H1 (cell line): Measurements from ENCODE around the gene GAST. TPM values are rescaled to one million over a fixed set of nuclear protein-coding genes. Genes with fewer than 3 reads are reported as not detected.
A peak's percentile ranks its signal among the peaks of the same experiment; 100 is the strongest.

ENCODE experiments used
- CTCF ChIA-PET: fragments of 300-600 bp; sonication (Branson Sonifier 250); formaldehyde crosslinking; loops from one replicate; lab custom pipeline; 2021; ENCODE audit not compliant: partially characterized antibody; lab: Charles Lee
- POLR2A ChIA-PET: fragments of 300-600 bp; sonication (Branson Sonifier 250); formaldehyde crosslinking; loops from one replicate; lab custom pipeline; 2021; ENCODE audit warnings: inconsistent platforms; ENCODE audit not compliant: partially characterized antibody; lab: Charles Lee
- DNase-seq, 2 experiments: peaks; one replicate each; pipeline versions ENCODE4 v3.0.0 to v3.0.0-alpha.2; 2010 to 2022; ENCODE audit warnings: low spot score in 2 of 2, low read depth in 1 of 2, mixed read lengths in 1 of 2
- FAIRE-seq: peaks from 2 replicates; lab custom pipeline; 2011; peaks lifted over from hg19 to GRCh38; lab: Jason Lieb, UNC
- H2AFZ ChIP-seq: 2 replicates; pipeline ENCODE4 v1.8.1; 2012; ENCODE audit warnings: low read length, inconsistent platforms
- H2AK5ac ChIP-seq: 2 replicates; pipeline ENCODE4 v1.6.1; 2013; ENCODE audit warnings: low read depth, low read length
- H2BK120ac ChIP-seq: replicated peaks from 2 replicates; pipeline ENCODE3; 2013; ENCODE audit warnings: low read depth, low read length, inconsistent platforms
- H2BK12ac ChIP-seq: 2 replicates; pipeline ENCODE4 v1.6.1; 2013; ENCODE audit warnings: low read depth, low read length
- H2BK15ac ChIP-seq: 2 replicates; pipeline ENCODE4 v1.6.1; 2013; ENCODE audit warnings: low read length
- H2BK20ac ChIP-seq: 2 replicates; pipeline ENCODE4 v1.6.1; 2013; ENCODE audit warnings: low read length
- H2BK5ac ChIP-seq: 2 replicates; pipeline ENCODE4 v1.6.1; 2013; ENCODE audit warnings: low read depth, low read length
- H3K14ac ChIP-seq: 2 replicates; pipeline ENCODE4 v1.6.1; 2013; ENCODE audit warnings: inconsistent platforms; ENCODE audit not compliant: insufficient read length
- H3K18ac ChIP-seq: 2 replicates; pipeline ENCODE4 v1.6.1; 2013; ENCODE audit warnings: low read length; ENCODE audit errors: extremely low read depth
- H3K23ac ChIP-seq: 2 replicates; pipeline ENCODE4 v1.6.1; 2013; ENCODE audit warnings: inconsistent platforms; ENCODE audit not compliant: insufficient read length
- H3K23me2 ChIP-seq: 2 replicates; pipeline ENCODE4 v1.6.1; 2013; ENCODE audit warnings: low read depth, low read length
- H3K27ac ChIP-seq: 2 replicates; pipeline ENCODE4 v1.6.1; 2011; ENCODE audit warnings: low read depth, low read length, inconsistent platforms
- H3K27me3 ChIP-seq, 4 experiments: replicated peaks in 1 of 4; 1 replicate in 1 of 4; 2 replicates in 3 of 4; pipeline versions ENCODE4 v1.6.1 to v1.8.1; 2011 to 2013; ENCODE audit warnings: low read length in 3 of 4, mild to moderate bottlenecking in 3 of 4, inconsistent platforms in 2 of 4, mixed read lengths in 2 of 4, moderate library complexity in 1 of 4; ENCODE audit not compliant: control insufficient read depth in 3 of 4, insufficient read depth in 3 of 4; ENCODE audit errors: extremely low read depth in 1 of 4
- H3K36me3 ChIP-seq, 4 experiments: 2 replicates each; pipeline versions ENCODE4 v1.6.1 to v1.8.1; 2011 to 2013; ENCODE audit warnings: mild to moderate bottlenecking in 4 of 4, low read length in 3 of 4, moderate library complexity in 2 of 4, control low read depth in 1 of 4, inconsistent platforms in 1 of 4; ENCODE audit not compliant: insufficient read depth in 4 of 4, control insufficient read depth in 2 of 4
- H3K4ac ChIP-seq: replicated peaks from 2 replicates; pipeline ENCODE3; 2013; ENCODE audit warnings: low read length, low read depth, mixed read lengths, inconsistent platforms; ENCODE audit not compliant: insufficient read length
- H3K4me1 ChIP-seq, 4 experiments: replicated peaks in 1 of 4; 1 replicate in 1 of 4; 2 replicates in 3 of 4; pipeline versions ENCODE4 v1.6.1 to v1.8.1; 2011 to 2013; ENCODE audit warnings: low read length in 3 of 4, inconsistent platforms in 2 of 4, mixed read lengths in 1 of 4; ENCODE audit not compliant: insufficient read depth in 4 of 4, control insufficient read depth in 3 of 4
- H3K4me2 ChIP-seq, 2 experiments: 2 replicates each; pipeline versions ENCODE4 v1.6.1 to v1.8.1; 2011 to 2013; ENCODE audit warnings: low read depth in 2 of 2, low read length in 2 of 2, control low read depth in 1 of 2, inconsistent platforms in 1 of 2, mild to moderate bottlenecking in 1 of 2; ENCODE audit not compliant: insufficient read depth in 1 of 2
- H3K4me3 ChIP-seq, 4 experiments: fragments of 200-600, 300-600 bp in 1 of 4; sonication (generic), shearing (Covaris generic), sonication (Bioruptor Twin) in 1 of 4; 2 replicates each; pipeline versions ENCODE4 v1.5.1 to v1.8.1; 2011 to 2016; ENCODE audit warnings: low read length in 4 of 4, low read depth in 3 of 4, control low read depth in 2 of 4, inconsistent platforms in 2 of 4, mild to moderate bottlenecking in 2 of 4, mixed read lengths in 1 of 4, moderate library complexity in 1 of 4; ENCODE audit not compliant: insufficient read depth in 2 of 4; ENCODE audit errors: extremely low read depth in 1 of 4
- H3K56ac ChIP-seq: replicated peaks from 2 replicates; pipeline ENCODE3; 2013; ENCODE audit warnings: low read depth, mild to moderate bottlenecking, mixed read lengths, low read length, inconsistent platforms; ENCODE audit not compliant: insufficient read length
- H3K79me1 ChIP-seq: 2 replicates; pipeline ENCODE4 v1.6.1; 2013; ENCODE audit warnings: low read depth, low read length, control low read depth
- H3K79me2 ChIP-seq, 2 experiments: 2 replicates each; pipeline versions ENCODE4 v1.6.1 to v1.8.1; 2012 to 2013; ENCODE audit warnings: low read length in 2 of 2, mild to moderate bottlenecking in 2 of 2, inconsistent platforms in 1 of 2; ENCODE audit not compliant: insufficient read depth in 2 of 2, control insufficient read depth in 1 of 2
- H3K9ac ChIP-seq, 4 experiments: replicated peaks in 1 of 4; 1 replicate in 1 of 4; 2 replicates in 3 of 4; pipeline versions ENCODE4 v1.6.1 to v1.8.1; 2011 to 2013; ENCODE audit warnings: low read depth in 3 of 4, low read length in 3 of 4, control low read depth in 2 of 4, mild to moderate bottlenecking in 2 of 4, moderate library complexity in 2 of 4, inconsistent platforms in 1 of 4; ENCODE audit errors: extremely low read depth in 1 of 4
- H3K9me3 ChIP-seq, 2 experiments: 2 replicates each; pipeline versions ENCODE4 v1.6.1 to v1.8.1; 2012 to 2013; ENCODE audit warnings: mild to moderate bottlenecking in 2 of 2, moderate library complexity in 2 of 2, control low read depth in 1 of 2, inconsistent platforms in 1 of 2, low read depth in 1 of 2, low read length in 1 of 2, mixed read lengths in 1 of 2; ENCODE audit not compliant: insufficient read depth in 2 of 2
- H4K20me1 ChIP-seq, 2 experiments: replicated peaks in 1 of 2; 2 replicates each; pipeline versions ENCODE3 to v1.8.1; 2011 to 2013; ENCODE audit warnings: inconsistent platforms in 2 of 2, low read length in 2 of 2, mild to moderate bottlenecking in 1 of 2; ENCODE audit not compliant: insufficient read depth in 2 of 2, control insufficient read depth in 1 of 2
- H4K5ac ChIP-seq: 2 replicates; pipeline ENCODE4 v1.6.1; 2013; ENCODE audit warnings: low read length, low read depth, mixed read lengths, inconsistent platforms; ENCODE audit not compliant: insufficient read length
- H4K8ac ChIP-seq: 2 replicates; pipeline ENCODE4 v1.8.0; 2013; ENCODE audit warnings: mild to moderate bottlenecking, moderate library complexity, low read length, inconsistent platforms; ENCODE audit not compliant: insufficient read depth; ENCODE audit errors: extremely low read depth
- H4K91ac ChIP-seq: replicated peaks from 2 replicates; pipeline ENCODE3; 2013; ENCODE audit warnings: low read length, mixed read lengths, inconsistent platforms; ENCODE audit not compliant: insufficient read length
- ASH2L ChIP-seq: fragments of 200-600, 300-600 bp; sonication (generic); IDR thresholded peaks from one replicate; pipeline ENCODE4 v1.7.1; 2017; ENCODE audit warnings: low read length
- BACH1 ChIP-seq: IDR thresholded peaks from 2 replicates; pipeline ENCODE4 v1.6.1; 2012; ENCODE audit warnings: low read length, improper control_type of control experiment
- GTF2F1 ChIP-seq: IDR thresholded peaks from 2 replicates; pipeline ENCODE4 v1.6.1; 2012; ENCODE audit warnings: low read depth, low read length, improper control_type of control experiment, borderline replicate concordance
- KDM4A ChIP-seq: IDR thresholded peaks from one replicate; pipeline ENCODE4 v1.7.1; 2012; ENCODE audit warnings: low read depth, mild to moderate bottlenecking, moderate library complexity, low read length, inconsistent platforms; ENCODE audit not compliant: severe bottlenecking
- SIX5 ChIP-seq: IDR thresholded peaks from 2 replicates; pipeline ENCODE4 v1.6.1; 2011; ENCODE audit warnings: mild to moderate bottlenecking, low read depth, low read length
- SP1 ChIP-seq: IDR thresholded peaks from 2 replicates; pipeline ENCODE4 v1.6.1; 2011; ENCODE audit warnings: low read depth, low read length
- WGBS, 2 experiments: shearing (Covaris generic) in 1 of 2; methylation state at CpG; one replicate each; pipeline versions ENCODE4 v1.1.6 to v1.1.7; 2013 to 2015; ENCODE audit warnings: low lambda C conversion rate in 2 of 2, mixed read lengths in 2 of 2, inconsistent platforms in 1 of 2, low coverage in 1 of 2, missing lambda C conversion rate in 1 of 2; ENCODE audit not compliant: insufficient replicate concordance in 2 of 2, insufficient coverage in 1 of 2, insufficient read length in 1 of 2; ENCODE audit errors: extremely low coverage in 1 of 2, missing lambda C conversion rate in 1 of 2; 5-methylcytosine and 5-hydroxymethylcytosine counted together
- polyA plus RNA-seq, 7 experiments: library from polyadenylated mRNA; depleted of rRNA in 3 of 7; stranded (reverse) in 5 of 7; unstranded in 2 of 7; fragments of >200 nt in 5 of 7; fragments of 200-250 nt in 2 of 7; gene quantifications; 1 replicate in 5 of 7; 2 replicates in 1 of 7; 4 replicates in 1 of 7; pipeline versions ENCODE4 v1.2.1 to v1.2.3, GENCODE V29; 2011 to 2013; ENCODE audit warnings: missing spikeins in 2 of 7, mixed read lengths in 2 of 7
- total RNA-seq: library from RNA; stranded (reverse); fragmentation: NEBNext Ultra II Directional; extraction: Animal tissue kit (Norgen Biotek cat#: 25700); gene quantifications from 2 replicates; pipeline ENCODE4 v1.2.1, GENCODE V29; 2021
- TF ChIP-seq, protein P1 (sequence below): IDR thresholded peaks from 2 replicates; pipeline ENCODE4 v1.6.1; 2012; ENCODE audit warnings: inconsistent platforms

The GAST gene
- total and polyA plus RNA-seq, 2 of the 8 experiments (the other 6 are each of a cell fraction or from before 2014, with no cell fraction given) = not detected

DNA sequence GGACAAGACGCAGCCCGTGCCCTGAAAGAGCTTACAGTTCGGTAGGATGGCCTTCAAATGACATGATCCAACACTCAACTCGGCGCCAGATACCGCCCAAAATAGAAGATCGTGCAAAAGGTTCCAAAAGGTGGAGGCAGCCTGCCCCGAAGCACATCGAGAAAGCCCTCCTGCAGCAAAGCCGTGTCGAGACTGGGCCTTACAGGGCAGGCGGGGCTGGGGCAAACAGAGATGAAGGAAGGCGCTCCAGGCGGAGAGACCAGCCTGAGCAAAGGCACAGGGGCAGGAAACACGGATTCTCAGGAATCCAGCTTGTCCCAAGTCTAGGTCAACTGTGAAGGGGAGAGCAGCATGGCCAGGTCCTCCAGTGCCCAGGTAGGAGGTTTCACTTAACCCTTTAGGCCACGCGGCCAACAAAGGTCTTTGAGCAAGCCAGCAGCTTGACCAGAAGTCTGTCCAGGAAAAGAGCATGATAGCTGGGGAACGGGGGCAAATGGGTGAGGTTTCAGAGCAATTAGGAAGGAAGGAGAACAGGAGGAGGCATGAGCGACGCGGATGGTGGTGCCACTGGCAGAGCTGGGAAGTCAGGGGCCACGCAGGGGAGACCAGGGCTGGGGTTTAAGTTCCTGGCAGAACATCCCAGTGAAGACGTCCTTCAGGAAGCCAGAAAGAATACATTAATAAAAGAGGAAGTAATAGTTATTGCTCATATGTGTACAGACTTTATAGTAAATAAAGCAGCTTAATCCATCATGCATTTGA is 44.7 kb upstream of the GAST start:
- peak overlapping the region; percentile 95 for H2BK20ac ChIP-seq
- no peak overlapping the region for H3K27ac ChIP-seq
- no peaks in the 10 kb centered on the region for H3K79me1 ChIP-seq
- peaks cover 8% of the 10 kb centered on the region for H3K23me2 ChIP-seq
- peak overlapping the region; percentile 98 for H3K18ac ChIP-seq
- peak overlapping the region; percentile 70 for H2AFZ ChIP-seq
- DNase-seq = no peak
- FAIRE-seq = no peak
- peak overlapping the region; percentile 21 for H4K5ac ChIP-seq
- peak overlapping the region in 3 of 4 experiments; percentile 42 to 67 (median 53); a peak in 4 of 8 replicates for H3K4me3 ChIP-seq
- TF ChIP-seq SP1 = no peak
- TF ChIP-seq BACH1 = no peak
- TF ChIP-seq ASH2L = peak; percentile 29
- TF ChIP-seq SIX5 = no peak
- TF ChIP-seq, protein P1, sequence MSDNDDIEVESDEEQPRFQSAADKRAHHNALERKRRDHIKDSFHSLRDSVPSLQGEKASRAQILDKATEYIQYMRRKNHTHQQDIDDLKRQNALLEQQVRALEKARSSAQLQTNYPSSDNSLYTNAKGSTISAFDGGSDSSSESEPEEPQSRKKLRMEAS = 0 out of 2 replicates have a peak, but pooled peaks have one; percentile 4
- peak; percentile 46 for TF ChIP-seq KDM4A
- no peak for TF ChIP-seq GTF2F1
- H2BK12ac ChIP-seq = peak overlapping the region; percentile 97
- H2BK120ac ChIP-seq = no peak overlapping the region
- H2BK15ac ChIP-seq = peak overlapping the region; percentile 88
- H3K36me3 ChIP-seq = no peaks in the 10 kb centered on the region
- H2AK5ac ChIP-seq = no peak overlapping the region
- H3K4me2 ChIP-seq = peak overlapping the region; percentile 68 to 96
- H2BK5ac ChIP-seq = peak overlapping the region; percentile 60; the same call in 1 of the 2 replicates
- no peak overlapping the region for H3K9ac ChIP-seq
- no peaks in the 10 kb centered on the region; a peak in 3 of 7 replicates for H3K27me3 ChIP-seq
- no peak overlapping the region for H3K14ac ChIP-seq
- no peaks in the 10 kb centered on the region for H4K20me1 ChIP-seq
- no peaks in the 10 kb centered on the region for H3K9me3 ChIP-seq
- H3K4me1 ChIP-seq = peaks cover 0 to 14% (median 6%) of the 10 kb centered on the region in 4 experiments; a peak in 5 of 7 replicates
- peak overlapping the region; percentile 89; the same call in 1 of the 2 replicates for H4K8ac ChIP-seq
- CTCF ChIA-PET = interaction anchor here (0.6 to 12.1 kb wide), 28 partner anchors 11 to 1306 kb away, joined by 3 to 279 read pairs (median 4); partner anchors contain the start of genes EIF1 and KRT32
- no peaks in the 10 kb centered on the region for H3K79me2 ChIP-seq
- no peak overlapping the region for H3K4ac ChIP-seq
- no peak overlapping the region for H3K56ac ChIP-seq
- no peak overlapping the region for H3K23ac ChIP-seq
- peak overlapping the region; percentile 92 for H4K91ac ChIP-seq
- POLR2A ChIA-PET = interaction anchor here (0.6 to 7.6 kb wide), 4 partner anchors 8 to 227 kb away, joined by 3 to 106 read pairs (median 8); partner anchors contain the start of gene EIF1
- 60% methylated on average over 23 of the region's 23 CpGs; no CpG with 5 or more reads in 1 of the 2 experiments for WGBS, 2 experiments
